NCI-H510A (cell line): Measurements from ENCODE around the gene ITPR1.

Experiments used
- DNase-seq: peaks from one replicate; lab custom pipeline; 2025; lab: John Stamatoyannopoulos, UW

ITPR1 gene

GRCh38 chr3:4643904-4644547, 150.9 kb downstream of the ITPR1 start:
- no peak for DNase-seq

GRCh38 chr3:4644951-4645350, 151.8 kb downstream of the ITPR1 start:
- DNase-seq = no peak

- DNase-seq = no peak
Observed at GRCh38 chr3:4645468-4645867, 152.3 kb downstream of the ITPR1 start.

DNA sequence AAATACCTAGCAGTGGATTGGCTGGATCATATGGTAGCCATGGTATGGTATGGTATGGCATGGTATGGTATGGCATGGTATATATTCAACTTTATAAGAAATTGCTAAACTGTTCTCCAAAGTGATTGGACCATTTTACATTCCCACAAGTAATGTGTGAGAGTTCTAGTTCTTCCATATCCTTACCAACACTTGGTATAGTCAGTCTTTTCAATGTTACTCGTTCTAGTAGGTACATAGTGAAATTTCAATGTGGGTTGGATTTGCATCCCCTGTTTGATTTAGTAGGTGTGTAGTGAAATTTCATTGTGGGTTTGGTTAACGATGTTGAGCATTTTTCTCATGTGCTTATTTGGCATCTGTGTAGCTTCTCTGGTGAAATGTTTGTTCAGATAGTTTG, 154.3 kb downstream of the ITPR1 start:
- DNase-seq = no peak

DNA sequence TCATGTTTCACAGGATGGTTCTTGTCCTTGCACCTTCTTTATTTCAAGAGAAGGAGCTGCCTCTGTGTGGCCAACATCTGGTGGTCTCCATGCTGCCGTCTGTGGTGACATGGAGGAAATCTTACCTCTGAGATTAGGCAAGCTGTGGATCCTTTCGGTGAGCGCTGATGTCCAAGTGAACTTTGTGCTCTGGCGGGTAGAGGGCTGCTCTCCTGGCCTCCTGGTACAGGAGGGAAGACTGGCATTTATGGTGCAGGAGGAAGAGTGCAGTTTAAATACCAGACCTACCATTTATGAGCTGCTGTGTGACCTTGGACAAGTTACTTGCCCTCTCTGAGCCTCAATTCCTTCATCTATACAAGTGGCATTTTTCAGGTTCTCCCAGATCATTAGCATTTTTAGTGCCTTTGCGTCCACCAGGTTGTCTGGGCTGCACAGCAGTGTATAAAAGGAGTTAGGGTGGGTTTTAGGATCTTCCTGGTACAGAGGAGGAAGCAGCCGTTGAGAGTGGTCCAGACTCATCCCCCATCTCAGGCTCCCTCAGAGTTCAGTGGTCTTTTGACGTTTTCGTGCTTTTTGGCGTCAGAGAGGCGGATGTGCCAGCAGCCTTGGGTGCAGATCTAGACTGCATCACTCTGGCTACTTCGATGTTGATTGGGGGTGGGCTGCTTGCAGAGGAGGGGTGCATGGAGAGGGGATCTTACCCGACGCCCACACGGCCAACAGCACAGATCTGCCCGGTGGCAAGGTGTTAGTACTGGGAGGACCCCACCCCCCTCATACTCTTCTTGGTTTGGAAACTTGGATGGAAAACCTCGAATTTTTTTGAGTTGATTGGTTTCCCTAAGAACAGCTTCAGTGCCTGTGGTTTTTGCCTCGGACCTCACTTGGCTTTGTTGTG, 162.2 kb downstream of the ITPR1 start:
- DNase-seq = no peak

- peak; percentile 14 for DNase-seq
Observed at GRCh38 chr3:4656059-4656458, 162.9 kb downstream of the ITPR1 start.

DNA sequence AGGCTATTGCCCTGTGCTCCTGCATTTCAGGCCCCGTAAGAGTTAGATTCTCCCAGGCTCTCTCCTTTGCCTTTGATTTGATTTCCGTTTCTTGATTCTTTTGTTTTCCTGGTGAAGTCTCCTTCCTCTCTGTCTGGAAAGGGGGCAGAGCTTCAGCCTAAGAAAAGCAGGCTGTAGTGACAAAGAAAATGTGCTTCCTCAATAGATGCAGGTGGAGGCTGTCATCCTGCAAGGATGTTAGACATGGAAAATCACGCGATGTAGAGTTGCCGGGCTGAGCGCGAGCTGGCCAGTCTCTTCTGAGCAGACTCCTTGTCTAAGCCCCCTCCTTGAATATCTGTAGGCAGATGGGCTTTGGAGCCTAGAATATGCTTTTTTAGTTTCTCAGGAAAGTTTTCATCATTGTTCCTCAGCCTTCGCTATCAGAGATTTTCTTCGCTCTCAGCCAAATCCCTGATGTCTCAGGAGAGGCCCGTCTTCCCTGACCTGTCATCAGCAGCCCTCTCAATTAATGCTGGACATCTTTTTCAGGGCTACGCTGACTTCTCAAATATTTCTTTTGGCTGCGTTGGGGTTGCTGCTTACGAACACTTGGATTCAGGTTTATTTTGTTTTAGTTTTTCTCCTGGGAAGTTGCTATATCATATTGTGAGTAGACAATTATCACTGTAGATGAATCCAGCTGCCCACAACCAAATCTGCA, 163.6 kb downstream of the ITPR1 start:
- no peak for DNase-seq

- DNase-seq = no peak
Observed at GRCh38 chr3:4660936-4661335, 167.8 kb downstream of the ITPR1 start.

DNA sequence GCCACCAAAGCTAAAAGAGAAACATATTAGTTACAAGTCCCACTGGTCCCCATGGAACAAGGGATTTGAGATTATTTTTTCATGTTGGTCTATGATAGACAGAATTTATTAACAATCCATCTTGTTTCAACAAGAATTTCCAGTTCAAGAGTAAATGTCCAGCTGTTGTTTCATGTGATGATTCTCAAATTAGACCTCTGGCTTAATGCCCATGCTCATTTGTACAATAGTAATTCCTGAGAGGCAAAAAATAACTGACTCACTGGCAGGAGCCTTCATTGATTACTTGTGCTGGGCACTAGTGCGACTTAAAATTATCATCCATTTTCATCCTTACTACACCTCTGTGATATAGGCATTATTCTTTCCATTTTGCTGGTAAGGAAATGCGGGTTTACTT, 171.3 kb downstream of the ITPR1 start:
- DNase-seq = no peak

DNA sequence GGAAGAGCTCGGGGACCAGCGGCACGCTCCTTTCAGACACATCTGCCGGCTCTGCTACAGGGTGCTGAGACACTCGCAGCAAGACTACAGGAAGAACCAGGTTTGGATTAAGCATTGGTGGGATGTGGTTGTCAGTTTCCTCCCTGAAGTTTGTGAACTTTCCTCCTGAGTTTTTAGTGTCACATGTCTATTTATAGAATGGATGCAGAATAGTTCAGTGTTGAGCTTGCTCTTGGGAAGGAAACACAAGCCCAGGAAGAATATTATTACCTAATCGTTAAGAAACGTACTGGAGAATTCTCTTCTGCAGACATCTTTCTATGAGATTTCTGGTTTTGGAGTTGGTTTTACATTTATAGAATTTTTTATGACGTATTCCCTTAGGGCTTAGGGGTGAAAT, 172.0 kb downstream of the ITPR1 start:
- DNase-seq = no peak

DNA sequence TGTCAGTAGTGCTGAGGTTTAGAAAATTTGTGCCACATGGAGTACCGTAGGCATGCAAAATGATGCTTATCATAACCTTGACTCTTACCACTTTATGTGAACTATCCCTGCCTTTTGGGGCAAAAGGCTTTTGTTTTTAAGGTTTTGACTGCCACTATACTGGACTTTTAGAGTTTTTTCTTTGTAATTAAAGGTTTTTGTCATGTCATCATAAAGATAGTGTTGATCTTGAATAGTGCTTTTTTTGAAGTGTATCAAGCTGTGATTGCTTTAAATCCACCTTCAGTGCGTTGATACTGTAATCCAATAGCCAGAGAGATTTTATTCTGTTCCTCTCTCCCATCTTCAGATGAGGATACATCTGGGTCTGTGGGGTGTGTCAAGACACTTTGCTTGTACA, 172.9 kb downstream of the ITPR1 start:
- DNase-seq = no peak

- no peak for DNase-seq
Observed at GRCh38 chr3:4670352-4670751, 177.2 kb downstream of the ITPR1 start.

DNA sequence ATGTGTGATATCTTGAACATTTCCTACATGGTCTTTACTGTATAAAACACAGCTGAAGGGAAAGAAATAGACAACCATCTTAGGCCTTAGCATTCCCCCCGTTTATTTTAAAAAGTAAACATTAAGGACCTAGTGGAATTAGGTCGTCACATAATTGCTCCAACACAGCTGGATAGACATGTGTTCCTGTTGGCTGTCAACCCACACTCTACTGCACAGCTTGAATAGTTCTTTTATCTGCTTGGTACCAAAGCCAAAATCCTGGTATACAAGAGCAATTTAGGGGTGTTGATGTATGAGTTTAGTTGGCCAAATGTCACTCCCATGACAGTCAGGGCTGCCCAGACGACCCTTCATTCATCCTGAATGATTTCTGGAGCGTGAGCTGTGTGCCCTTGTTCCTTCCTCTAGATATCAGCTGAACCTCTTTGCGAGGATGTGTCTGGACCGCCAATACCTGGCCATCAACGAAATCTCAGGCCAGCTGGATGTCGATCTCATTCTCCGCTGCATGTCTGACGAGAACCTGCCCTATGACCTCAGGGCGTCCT, 179.7 kb downstream of the ITPR1 start:
- no peak for DNase-seq

- DNase-seq = no peak
Observed at GRCh38 chr3:4674216-4674615, 181.1 kb downstream of the ITPR1 start.

DNA sequence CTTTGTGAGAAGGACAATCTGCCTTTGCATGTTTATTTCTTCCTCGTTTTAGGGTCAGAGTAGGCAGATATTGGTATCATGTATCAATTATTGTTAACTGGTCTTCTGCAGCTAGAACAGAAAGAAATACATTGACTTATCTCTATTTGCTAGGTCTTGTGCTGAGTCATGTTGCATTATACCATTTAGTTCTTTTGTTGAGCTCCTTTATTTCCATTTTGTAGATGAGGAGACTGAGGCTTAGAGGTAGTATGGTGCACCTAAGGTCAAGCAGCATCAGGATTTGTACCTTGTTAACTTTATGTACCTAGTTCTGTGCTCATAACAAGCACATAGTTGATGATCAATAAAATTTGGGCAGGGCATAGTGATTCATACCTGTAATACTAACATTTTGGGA, 182.6 kb downstream of the ITPR1 start:
- DNase-seq = no peak

DNA sequence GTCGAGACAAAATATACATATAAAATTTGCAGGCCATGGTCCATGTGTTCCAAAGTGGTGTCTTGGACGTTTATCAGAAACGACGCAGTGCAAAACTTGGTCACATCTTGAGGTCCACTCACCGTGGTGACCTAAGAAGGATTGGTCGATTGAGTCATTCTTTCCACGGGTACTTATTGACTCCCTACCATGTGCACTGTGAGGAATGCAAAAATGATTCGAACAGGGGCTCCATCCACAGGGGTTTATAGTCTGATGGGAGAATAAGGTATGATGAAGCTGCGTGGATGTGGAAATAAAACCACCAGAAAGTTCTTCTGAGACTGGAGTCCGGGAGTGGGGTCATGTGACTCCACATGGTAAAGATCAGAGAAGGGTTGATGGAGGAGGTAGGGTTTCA, 185.2 kb downstream of the ITPR1 start:
- no peak for DNase-seq

- no peak for DNase-seq
Observed at GRCh38 chr3:4680227-4680691, 187.1 kb downstream of the ITPR1 start.

DNA sequence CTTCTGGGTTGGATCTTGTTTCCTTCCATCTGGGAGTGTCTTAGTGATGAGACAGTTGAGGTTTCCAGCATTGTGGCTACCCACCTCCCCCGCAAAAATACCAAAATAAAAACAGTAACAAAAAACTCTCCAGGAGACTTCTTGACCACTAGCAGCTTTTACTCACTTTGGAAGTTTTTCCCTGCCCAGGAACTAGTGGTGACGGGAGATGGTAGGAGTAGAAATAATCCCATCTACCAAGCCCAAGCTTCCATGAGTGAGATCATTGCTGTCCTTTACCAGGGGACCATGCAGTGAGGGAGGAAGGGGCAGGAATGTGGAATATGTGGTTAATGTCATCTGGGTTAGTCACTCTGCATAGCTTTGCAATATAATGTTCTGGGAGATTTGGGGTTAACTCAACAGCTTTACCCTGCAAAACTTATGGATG, 187.7 kb downstream of the ITPR1 start:
- DNase-seq = no peak

DNA sequence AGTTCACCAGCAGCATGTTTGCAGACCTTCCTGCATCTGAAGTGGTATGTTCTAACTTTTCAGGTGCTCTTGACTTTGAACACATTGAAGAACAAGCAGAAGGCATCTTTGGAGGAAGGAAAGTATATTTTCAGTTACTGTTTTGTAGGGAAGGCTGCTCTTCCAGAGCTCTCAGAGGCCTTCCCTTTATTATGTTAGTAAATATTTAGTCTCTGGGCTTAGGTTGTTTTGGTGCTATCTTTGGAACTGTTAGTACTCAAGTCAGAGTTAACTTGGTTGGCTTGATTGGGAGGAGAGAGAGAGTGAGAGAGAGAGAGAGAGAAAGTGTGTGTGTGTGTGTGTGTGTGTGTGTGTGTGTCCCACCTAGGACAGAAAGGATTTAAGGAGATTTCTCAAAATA, 188.2 kb downstream of the ITPR1 start:
- DNase-seq = no peak

GRCh38 chr3:4684117-4684516, 191.0 kb downstream of the ITPR1 start:
- DNase-seq = no peak

GRCh38 chr3:4684976-4685375, 191.8 kb downstream of the ITPR1 start:
- DNase-seq = no peak

GRCh38 chr3:4685673-4686345, 192.7 kb downstream of the ITPR1 start:
- no peak for DNase-seq
